ENCODE data around the gene WDR86.

WDR86 gene

DNA sequence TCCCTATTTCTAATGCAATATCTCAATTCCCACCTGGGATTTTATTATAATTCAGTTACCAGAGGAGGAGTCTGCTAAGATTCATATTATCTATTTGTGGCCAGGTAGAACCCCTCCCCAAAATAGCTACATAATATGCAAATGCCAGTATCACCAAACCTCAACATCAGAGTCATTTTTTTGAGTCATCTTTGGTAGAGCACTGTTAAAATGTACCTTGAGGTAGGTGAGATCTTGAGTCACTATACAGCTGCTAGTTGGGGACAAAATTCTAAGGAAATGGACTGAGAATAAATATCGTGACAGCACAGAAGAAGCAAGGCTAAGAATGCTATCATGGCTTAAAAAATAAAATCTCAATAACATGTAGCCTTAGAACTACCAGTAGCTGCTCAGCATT is 34.8 kb upstream of the WDR86 start:
- no peak for ATAC-seq
- TF ChIP-seq ZFP3 (CRISPR knock-in tag; IDR thresholded peaks at IDR 0.05) (no peak), CSDC2 (CRISPR knock-in tag; IDR thresholded peaks at IDR 0.05) (no peak), TCF4 (CRISPR knock-in tag; IDR thresholded peaks at IDR 0.05; ENCODE audit: borderline replicate concordance) (no peak), ZNF70 (CRISPR knock-in tag; IDR thresholded peaks at IDR 0.05) (no peak), RARB (CRISPR knock-in tag; IDR thresholded peaks at IDR 0.05) (no peak), BACH2 (CRISPR knock-in tag; IDR thresholded peaks at IDR 0.05; ENCODE audit: borderline replicate concordance) (no peak), OSR1 (CRISPR knock-in tag; IDR thresholded peaks at IDR 0.05) (no peak), ZC3H10 (CRISPR knock-in tag; IDR thresholded peaks at IDR 0.05) (no peak), TOX (CRISPR knock-in tag; IDR thresholded peaks at IDR 0.05; ENCODE audit: borderline replicate concordance) (no peak)

DNA sequence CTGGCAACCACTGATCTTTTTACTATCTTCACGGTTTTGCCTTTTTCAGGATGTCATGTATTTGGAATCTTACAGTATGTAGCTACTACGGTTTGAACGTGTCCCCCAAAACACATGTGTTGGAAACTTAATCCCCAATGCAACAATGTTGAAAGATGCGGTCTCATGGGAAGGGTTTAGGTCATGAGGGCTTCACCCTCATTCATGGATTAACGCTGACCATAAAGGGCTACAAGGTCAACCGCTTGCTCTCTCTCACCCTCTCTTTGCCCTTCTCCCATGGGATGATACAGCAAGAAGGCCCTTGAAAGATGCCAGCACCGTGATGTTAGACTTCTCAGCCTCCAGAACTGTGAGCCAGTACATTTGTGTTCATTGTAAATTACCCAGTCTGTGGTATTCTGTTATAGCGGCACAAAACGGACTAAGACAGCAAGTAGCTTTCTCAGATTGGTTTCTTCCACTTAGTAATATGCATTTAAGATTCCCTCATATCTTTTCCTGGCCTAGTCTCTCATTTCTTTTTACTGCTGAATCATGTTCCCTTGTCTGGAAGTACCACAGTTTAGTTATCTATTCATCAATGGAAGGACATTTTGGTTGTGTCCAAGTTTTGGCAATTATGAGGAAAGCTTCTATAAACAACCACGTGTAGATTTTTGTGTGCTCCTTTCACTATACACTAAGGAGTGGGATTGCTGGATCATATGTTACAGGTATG is 33.1 kb upstream of the WDR86 start:
- TF ChIP-seq ZNF8 (CRISPR knock-in tag; IDR thresholded peaks at IDR 0.05) (no peak), ISL1 (CRISPR knock-in tag; IDR thresholded peaks at IDR 0.05) (no peak), ARNTL (CRISPR knock-in tag; IDR thresholded peaks at IDR 0.05; ENCODE audit: borderline replicate concordance, low read depth) (no peak), OSR1 (CRISPR knock-in tag; IDR thresholded peaks at IDR 0.05) (no peak), ZFP30 (CRISPR knock-in tag; IDR thresholded peaks at IDR 0.05) (no peak), ZNF565 (CRISPR knock-in tag; conservative IDR thresholded peaks at IDR 0.05; ENCODE audit: low read depth) (no peak), ZC3H10 (CRISPR knock-in tag; IDR thresholded peaks at IDR 0.05) (no peak), ZFP3 (CRISPR knock-in tag; IDR thresholded peaks at IDR 0.05) (no peak), RARB (CRISPR knock-in tag; IDR thresholded peaks at IDR 0.05) (no peak), ESRRG (CRISPR knock-in tag; IDR thresholded peaks at IDR 0.05) (no peak), ZNF70 (CRISPR knock-in tag; IDR thresholded peaks at IDR 0.05) (no peak), PPARA (CRISPR knock-in tag; IDR thresholded peaks at IDR 0.05; ENCODE audit: borderline replicate concordance) (no peak), GLIS3 (CRISPR knock-in tag; IDR thresholded peaks at IDR 0.05) (no peak), SNAI2 (CRISPR knock-in tag; IDR thresholded peaks at IDR 0.05) (no peak)
- TF ChIP-seq, protein P1, sequence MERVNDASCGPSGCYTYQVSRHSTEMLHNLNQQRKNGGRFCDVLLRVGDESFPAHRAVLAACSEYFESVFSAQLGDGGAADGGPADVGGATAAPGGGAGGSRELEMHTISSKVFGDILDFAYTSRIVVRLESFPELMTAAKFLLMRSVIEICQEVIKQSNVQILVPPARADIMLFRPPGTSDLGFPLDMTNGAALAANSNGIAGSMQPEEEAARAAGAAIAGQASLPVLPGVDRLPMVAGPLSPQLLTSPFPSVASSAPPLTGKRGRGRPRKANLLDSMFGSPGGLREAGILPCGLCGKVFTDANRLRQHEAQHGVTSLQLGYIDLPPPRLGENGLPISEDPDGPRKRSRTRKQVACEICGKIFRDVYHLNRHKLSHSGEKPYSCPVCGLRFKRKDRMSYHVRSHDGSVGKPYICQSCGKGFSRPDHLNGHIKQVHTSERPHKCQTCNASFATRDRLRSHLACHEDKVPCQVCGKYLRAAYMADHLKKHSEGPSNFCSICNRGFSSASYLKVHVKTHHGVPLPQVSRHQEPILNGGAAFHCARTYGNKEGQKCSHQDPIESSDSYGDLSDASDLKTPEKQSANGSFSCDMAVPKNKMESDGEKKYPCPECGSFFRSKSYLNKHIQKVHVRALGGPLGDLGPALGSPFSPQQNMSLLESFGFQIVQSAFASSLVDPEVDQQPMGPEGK (CRISPR knock-in tag; IDR thresholded peaks at IDR 0.05; ENCODE audit: borderline replicate concordance): no peak
- TF ChIP-seq, protein P2, sequence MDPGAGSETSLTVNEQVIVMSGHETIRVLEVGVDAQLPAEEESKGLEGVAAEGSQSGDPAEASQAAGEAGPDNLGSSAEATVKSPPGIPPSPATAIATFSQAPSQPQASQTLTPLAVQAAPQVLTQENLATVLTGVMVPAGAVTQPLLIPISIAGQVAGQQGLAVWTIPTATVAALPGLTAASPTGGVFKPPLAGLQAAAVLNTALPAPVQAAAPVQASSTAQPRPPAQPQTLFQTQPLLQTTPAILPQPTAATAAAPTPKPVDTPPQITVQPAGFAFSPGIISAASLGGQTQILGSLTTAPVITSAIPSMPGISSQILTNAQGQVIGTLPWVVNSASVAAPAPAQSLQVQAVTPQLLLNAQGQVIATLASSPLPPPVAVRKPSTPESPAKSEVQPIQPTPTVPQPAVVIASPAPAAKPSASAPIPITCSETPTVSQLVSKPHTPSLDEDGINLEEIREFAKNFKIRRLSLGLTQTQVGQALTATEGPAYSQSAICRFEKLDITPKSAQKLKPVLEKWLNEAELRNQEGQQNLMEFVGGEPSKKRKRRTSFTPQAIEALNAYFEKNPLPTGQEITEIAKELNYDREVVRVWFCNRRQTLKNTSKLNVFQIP (CRISPR knock-in tag; IDR thresholded peaks at IDR 0.05; ENCODE audit: borderline replicate concordance, low read depth): no peak
- TF ChIP-seq, protein P3, sequence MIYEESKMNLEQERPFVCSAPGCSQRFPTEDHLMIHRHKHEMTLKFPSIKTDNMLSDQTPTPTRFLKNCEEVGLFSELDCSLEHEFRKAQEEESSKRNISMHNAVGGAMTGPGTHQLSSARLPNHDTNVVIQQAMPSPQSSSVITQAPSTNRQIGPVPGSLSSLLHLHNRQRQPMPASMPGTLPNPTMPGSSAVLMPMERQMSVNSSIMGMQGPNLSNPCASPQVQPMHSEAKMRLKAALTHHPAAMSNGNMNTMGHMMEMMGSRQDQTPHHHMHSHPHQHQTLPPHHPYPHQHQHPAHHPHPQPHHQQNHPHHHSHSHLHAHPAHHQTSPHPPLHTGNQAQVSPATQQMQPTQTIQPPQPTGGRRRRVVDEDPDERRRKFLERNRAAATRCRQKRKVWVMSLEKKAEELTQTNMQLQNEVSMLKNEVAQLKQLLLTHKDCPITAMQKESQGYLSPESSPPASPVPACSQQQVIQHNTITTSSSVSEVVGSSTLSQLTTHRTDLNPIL (CRISPR knock-in tag; IDR thresholded peaks at IDR 0.05; ENCODE audit: low read depth): no peak
- ATAC-seq: no peak

DNA sequence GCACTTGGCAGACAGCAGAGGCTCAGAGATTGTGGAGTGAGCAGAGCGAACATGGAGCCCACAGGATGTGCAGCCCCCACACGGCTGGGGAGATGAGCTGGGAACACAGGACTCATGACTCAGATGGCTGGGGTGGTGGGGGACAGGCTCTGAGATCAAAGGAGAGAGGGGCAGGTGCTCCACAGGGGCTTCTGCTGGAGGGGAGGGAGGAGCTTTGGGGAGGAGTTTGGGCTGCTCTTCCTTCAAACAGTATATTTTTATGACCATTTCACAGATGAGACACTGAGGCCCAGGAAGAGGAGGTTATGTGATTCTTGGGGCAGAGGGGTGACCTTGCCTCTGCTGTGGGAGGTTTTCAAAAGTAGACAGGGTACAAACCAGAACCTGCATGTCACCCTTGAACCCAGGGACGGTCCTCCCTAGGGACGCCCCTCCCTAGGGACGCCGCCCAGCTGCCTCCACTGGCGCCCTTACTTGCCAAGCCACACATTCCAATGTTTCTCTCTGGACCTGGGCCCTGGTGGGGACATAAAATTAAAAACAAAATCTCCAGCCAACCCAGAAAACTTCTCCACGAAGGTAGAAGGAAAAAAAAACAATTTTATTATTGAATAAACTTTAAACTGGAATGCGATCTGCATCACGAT is 31.1 kb upstream of the WDR86 start:
- TF ChIP-seq ESRRG (CRISPR knock-in tag; IDR thresholded peaks at IDR 0.05) (no peak), PPARA (CRISPR knock-in tag; IDR thresholded peaks at IDR 0.05; ENCODE audit: borderline replicate concordance) (no peak), SNAI2 (CRISPR knock-in tag; IDR thresholded peaks at IDR 0.05) (no peak), BACH2 (CRISPR knock-in tag; IDR thresholded peaks at IDR 0.05; ENCODE audit: borderline replicate concordance) (no peak)
- ATAC-seq: no peak

DNA sequence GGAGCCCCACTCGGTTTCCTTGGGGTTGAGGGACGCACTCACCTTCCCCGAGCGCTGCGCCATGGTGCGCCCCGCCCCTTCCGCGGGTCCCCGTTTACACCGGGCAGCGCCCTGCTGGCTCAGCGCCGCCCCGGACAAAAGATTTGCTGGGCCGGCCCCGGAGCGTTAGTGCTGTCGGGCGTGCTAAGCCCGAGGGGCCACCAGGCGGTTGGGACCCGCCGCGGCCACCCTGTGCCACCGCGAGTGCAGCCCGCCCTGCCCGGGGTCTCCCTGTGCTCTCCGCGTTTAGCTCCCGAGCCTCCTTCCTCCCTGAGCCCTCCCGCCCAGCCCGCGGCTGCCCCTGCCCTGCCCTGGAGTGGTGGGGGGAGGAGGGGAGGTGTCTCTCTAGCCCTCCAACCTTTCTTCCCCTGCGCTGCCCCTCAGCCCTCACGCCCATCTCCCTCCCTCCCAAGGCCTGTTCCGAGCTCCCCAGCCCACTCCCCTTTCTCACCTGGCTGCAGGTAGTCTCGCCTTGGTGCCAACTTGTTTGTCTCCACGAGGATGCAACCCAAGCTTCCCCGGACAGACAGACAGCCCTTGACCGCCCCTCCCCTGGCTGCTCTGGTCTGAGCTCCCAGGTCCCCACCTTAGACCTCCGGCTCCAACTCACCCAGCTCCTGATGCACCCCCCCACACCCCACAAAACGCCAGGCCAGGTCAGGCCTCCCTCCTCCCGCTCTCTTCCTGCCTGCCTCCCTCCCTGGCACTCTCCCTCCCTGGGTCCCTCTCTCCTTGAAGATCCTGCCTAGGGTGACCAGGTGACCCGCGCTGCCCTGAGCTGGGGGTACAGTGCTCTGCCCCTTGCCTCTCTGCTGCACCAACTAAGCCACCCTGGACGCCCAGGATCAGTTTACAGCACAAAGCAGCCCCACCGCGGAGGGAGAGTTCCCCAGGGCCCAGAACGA is 30.3 kb upstream of the WDR86 start, which contains the start of gene CRYGN:
CRYGN (minus strand) TSS at position 287 of the 944 bp plus-strand sequence; CDS start at position 63, 224 bp downstream.
- TF ChIP-seq CSDC2 (CRISPR knock-in tag; IDR thresholded peaks at IDR 0.05) (peak; percentile 80; the same call in 1 of the 2 replicates), PPARA (CRISPR knock-in tag; IDR thresholded peaks at IDR 0.05; ENCODE audit: borderline replicate concordance) (no peak), TOX (CRISPR knock-in tag; IDR thresholded peaks at IDR 0.05; ENCODE audit: borderline replicate concordance) (no peak), ZNF70 (CRISPR knock-in tag; IDR thresholded peaks at IDR 0.05) (no peak), ZC3H10 (CRISPR knock-in tag; IDR thresholded peaks at IDR 0.05) (no peak)
- TF ChIP-seq, protein P4, sequence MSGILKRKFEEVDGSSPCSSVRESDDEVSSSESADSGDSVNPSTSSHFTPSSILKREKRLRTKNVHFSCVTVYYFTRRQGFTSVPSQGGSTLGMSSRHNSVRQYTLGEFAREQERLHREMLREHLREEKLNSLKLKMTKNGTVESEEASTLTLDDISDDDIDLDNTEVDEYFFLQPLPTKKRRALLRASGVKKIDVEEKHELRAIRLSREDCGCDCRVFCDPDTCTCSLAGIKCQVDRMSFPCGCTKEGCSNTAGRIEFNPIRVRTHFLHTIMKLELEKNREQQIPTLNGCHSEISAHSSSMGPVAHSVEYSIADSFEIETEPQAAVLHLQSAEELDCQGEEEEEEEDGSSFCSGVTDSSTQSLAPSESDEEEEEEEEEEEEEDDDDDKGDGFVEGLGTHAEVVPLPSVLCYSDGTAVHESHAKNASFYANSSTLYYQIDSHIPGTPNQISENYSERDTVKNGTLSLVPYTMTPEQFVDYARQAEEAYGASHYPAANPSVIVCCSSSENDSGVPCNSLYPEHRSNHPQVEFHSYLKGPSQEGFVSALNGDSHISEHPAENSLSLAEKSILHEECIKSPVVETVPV (CRISPR knock-in tag; IDR thresholded peaks at IDR 0.05): no peak
- ATAC-seq: no peak; the same call in 2 of the 3 replicates

Measured in SK-N-SH treated with all-trans-retinoic acid at 6 μM for 48 hours (cell line).